HG03575 (cell line): Measurements from ENCODE around the gene PSMD14.

Source experiments
- ATAC-seq: cut with Tn5 transposase; IDR thresholded peaks from one replicate; pipeline ENCODE4 v1.9.1; 2021; ENCODE audit not compliant: unreplicated experiment, insufficient number of reproducible peaks, low FRiP score; ENCODE audit errors: extremely low read depth

Gene PSMD14

GRCh38 chr2:161415987-161416707 lies 107.9 kb downstream of the PSMD14 start, which contains the start of gene TBR1:
Gene TBR1, plus strand, starts transcription at chr2:161416297. Its CDS starts 114 bp downstream, at chr2:161416411.
- ATAC-seq = no peak

- ATAC-seq = no peak
Measured at GRCh38 chr2:161416708-161417437, 108.6 kb downstream of the PSMD14 start.

GRCh38 chr2:161417438-161418274 lies 109.4 kb downstream of the PSMD14 start:
- ATAC-seq = no peak

- ATAC-seq = no peak
Measured at GRCh38 chr2:161418275-161418714, 110.1 kb downstream of the PSMD14 start.

- no peak for ATAC-seq
Measured at GRCh38 chr2:161418715-161419637, 110.8 kb downstream of the PSMD14 start.

- ATAC-seq = no peak
Measured at GRCh38 chr2:161419638-161420190, 111.5 kb downstream of the PSMD14 start.

- no peak for ATAC-seq
Measured at GRCh38 chr2:161420406-161421074, 112.3 kb downstream of the PSMD14 start.

GRCh38 chr2:161421686-161422085 lies 113.5 kb downstream of the PSMD14 start:
- ATAC-seq = no peak

GRCh38 chr2:161422816-161423403 lies 114.7 kb downstream of the PSMD14 start:
- ATAC-seq = no peak

- ATAC-seq = no peak
Measured at GRCh38 chr2:161423421-161424393, 115.5 kb downstream of the PSMD14 start.

- no peak for ATAC-seq
Measured at GRCh38 chr2:161424394-161424769, 116.2 kb downstream of the PSMD14 start.

GRCh38 chr2:161424891-161425727 lies 116.9 kb downstream of the PSMD14 start:
- ATAC-seq = no peak

GRCh38 chr2:161425728-161426454 lies 117.7 kb downstream of the PSMD14 start:
- ATAC-seq = no peak

GRCh38 chr2:161426455-161426921 lies 118.3 kb downstream of the PSMD14 start:
- no peak for ATAC-seq
